Jurkat, Clone E6-1 (cell line): ENCODE measurements around the gene TERT. TPM values are rescaled to one million over a fixed set of nuclear protein-coding genes. Genes with fewer than 3 reads are reported as not detected.
"Not testable (repeated sequence)": the region's sequence is repeated elsewhere in the genome, so short reads cannot be mapped to it uniquely, and the experiment has no call there.

Experiments used
- DNase-seq: peaks from one replicate; pipeline ENCODE4 v3.0.0-alpha.2; 2011; ENCODE audit warnings: low read depth, low spot score
- H3K4me3 ChIP-seq: 2 replicates; pipeline ENCODE4 v1.5.1; 2011; ENCODE audit warnings: mild to moderate bottlenecking, low read length, control low read depth, moderate library complexity
- polyA plus RNA-seq: library from polyadenylated mRNA; unstranded; fragments of >200 nt; gene quantifications from one replicate; pipeline ENCODE4 v1.2.1, GENCODE V29; 2012; ENCODE audit warnings: missing spikeins; ENCODE audit not compliant: insufficient read length, insufficient read depth

The TERT gene
- polyA plus RNA-seq: 16.2 TPM

GRCh38 chr5:1294835-1295649 lies at the start of gene TERT:
TSS of gene TERT (minus strand) at chr5:1295068. CDS start at chr5:1294989, 79 bp downstream.
- DNase-seq: no peak
- H3K4me3 ChIP-seq: peak within 1 kb of the TSS; percentile 45

- H3K4me3 ChIP-seq: peak overlapping the region; percentile 96
- no peak for DNase-seq
Measured at GRCh38 chr5:1343931-1344901, 49.3 kb upstream of the TERT start.

DNA sequence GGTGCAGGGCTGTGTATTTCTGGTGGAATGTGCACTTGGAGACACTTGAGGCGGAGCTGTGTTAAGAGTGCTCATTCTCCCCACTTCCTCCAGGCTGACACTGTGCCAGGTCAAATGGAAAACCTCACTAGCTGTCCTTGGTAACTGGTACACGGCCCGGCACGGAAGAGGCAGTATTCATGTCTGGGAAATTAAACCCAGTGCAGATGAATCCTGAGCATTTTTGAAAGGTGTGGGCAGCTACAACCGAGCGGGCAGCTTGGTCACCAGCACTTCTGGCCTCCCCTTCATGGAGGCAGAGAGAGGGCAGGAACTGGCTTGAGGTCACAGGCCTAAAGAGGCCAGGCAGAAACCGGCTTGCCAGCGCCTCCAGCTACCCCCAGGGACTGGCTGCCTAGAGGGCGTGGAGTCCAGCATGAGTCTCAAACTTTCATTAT lies 48.5 kb upstream of the TERT start:
- DNase-seq: no peak
- H3K4me3 ChIP-seq: peak overlapping the region; percentile 96

DNA sequence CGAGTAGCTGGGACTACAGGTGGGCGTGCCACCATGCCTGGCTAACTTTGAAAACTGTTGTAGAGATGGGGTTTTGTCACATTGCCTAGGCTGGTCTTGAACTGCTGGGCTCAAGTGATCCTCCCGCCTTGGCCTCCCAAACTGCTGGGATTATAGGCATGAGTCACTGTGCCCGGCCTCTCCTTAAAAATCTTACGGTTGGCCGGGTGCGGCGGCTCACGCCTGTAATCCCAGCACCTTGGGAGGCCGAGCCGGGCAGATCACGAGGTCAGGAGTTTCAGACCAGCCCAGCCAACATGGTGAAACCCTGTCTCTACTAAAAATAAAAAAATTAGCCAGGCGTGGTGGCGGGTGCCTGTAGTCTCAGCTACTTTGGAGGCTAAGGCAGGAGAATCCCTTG lies 47.8 kb upstream of the TERT start:
- not testable (repeated sequence) for H3K4me3 ChIP-seq, DNase-seq

- H3K4me3 ChIP-seq: no peak overlapping the region
- DNase-seq: no peak
Measured at GRCh38 chr5:1342268-1342667, 47.4 kb upstream of the TERT start.

- H3K4me3 ChIP-seq: no peak overlapping the region
- no peak for DNase-seq
Measured at GRCh38 chr5:1341863-1342262, 47.0 kb upstream of the TERT start.

DNA sequence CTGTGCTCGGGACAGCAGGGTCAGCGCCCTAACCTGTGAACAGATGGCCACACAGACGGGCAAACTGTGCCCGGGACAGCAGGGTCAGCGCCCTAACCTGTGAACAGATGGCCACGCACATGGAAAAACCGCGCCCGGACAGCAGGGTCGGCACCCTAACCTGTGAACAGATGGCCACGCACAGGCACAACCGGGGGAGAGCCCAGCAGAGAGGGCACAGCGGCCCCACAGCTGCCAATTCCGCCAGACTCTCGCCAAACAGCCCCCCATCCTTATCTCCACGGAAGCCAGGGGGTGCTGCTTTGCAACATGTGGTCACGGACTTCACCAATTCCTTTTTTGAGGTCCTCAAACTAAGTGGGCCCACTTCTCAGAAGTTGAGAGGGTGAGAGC lies 44.9 kb upstream of the TERT start:
- not testable (repeated sequence) for H3K4me3 ChIP-seq, DNase-seq

DNA sequence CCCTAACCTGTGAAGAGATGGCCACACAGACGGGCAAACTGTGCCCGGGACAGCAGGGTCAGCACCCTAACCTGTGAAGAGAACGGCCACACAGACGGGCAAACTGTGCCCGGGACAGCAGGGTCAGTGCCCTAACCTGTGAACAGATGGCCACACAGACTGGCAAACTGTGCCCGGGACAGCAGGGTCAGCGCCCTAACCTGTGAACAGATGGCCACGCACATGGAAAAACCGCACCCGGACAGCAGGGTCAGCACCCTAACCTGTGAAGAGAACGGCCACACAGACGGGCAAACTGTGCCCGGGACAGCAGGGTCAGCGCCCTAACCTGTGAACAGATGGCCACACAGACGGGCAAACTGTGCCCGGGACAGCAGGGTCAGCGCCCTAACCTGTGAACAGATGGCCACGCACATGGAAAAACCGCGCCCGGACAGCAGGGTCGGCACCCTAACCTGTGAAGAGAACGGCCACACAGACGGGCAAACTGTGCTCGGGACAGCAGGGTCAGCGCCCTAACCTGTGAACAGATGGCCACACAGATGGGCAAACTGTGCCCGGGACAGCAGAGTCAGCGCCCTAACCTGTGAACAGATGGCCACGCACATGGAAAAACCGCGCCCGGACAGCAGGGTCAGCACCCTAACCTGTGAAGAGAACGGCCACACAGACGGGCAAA lies 44.4 kb upstream of the TERT start:
- not testable (repeated sequence) for DNase-seq, H3K4me3 ChIP-seq

DNA sequence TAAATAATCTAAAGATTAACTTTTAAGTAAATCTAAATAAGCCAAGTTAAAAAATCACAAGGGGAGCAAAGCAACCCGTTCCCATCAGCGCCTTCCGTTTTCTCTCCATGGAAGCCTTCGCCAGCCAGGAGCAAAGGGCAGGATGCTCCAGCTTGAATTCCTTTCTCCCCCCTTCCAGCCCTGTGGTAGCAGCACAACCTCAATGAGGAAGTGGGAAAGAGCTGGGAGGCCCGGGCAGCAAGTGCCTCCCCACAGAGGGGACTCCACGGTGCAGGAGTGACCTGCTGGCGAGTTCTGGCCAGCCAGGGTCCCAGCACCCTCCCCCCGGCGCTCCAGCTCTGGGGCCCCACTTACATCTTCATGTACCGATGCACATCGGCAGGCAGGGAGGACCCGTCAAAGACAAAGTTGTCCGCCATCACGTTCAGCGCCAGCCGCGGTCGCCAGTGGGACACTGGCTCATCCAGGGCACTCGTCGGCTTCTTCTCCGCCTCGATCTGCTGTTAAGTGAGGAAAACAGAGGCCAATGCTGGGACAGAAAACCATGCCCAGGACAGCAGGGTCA lies 43.7 kb upstream of the TERT start:
- no peak overlapping the region for H3K4me3 ChIP-seq
- no peak for DNase-seq

DNA sequence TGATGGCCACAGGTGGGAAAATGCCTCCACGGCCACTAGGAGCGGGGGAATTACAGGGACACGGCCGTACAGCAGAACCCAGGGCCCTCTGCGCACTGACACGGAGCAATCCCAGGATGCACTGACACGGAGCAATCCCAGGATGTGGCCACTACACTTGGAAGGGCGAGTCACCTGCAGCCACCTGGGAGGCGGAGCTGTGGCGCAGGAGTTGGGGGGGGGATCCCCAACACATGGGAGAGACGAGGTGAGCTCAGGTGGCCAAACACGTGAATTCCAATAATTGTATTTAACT lies 43.3 kb upstream of the TERT start:
- DNase-seq: no peak
- no peak overlapping the region for H3K4me3 ChIP-seq

DNA sequence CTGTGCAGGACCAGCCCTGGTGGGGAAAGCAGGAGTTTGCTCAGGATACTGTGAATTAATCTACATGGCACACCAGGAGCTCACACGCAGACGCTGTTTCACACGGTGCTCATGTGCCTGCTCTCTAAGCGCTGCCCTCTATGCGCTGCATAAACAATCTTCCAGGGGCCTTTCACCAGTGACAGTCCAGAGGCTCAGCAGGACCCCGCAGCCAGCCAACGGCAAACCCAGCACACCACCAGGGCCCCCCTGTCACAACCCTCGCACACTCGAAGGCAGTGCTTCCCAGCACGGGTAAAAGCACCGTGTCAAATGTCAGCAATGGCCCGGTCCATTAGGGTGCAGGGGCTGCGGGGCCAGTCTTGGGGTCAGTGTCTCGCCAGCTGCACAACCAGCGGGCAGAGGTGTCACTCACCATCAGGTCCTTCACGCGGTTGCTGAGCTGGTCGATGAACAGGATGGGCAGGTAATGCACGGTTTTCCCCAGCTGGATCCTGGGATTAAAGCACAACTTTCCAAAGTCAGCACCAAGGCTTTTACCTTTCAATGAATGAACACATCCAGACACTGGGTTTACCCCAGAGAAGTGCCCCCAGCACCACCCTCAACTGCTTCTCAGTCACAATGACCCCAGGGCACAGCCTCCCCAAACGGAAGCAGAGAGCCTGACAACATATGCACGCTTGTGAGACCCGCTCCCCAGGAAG lies 42.8 kb upstream of the TERT start:
- no peak overlapping the region for H3K4me3 ChIP-seq
- DNase-seq: no peak

GRCh38 chr5:1336749-1337488 lies 42.1 kb upstream of the TERT start:
- H3K4me3 ChIP-seq: peak overlapping the region; percentile 18
- DNase-seq: peak; percentile 72

GRCh38 chr5:1336106-1336561 lies 41.3 kb upstream of the TERT start:
- H3K4me3 ChIP-seq: no peak overlapping the region
- peak; percentile 97 for DNase-seq

DNA sequence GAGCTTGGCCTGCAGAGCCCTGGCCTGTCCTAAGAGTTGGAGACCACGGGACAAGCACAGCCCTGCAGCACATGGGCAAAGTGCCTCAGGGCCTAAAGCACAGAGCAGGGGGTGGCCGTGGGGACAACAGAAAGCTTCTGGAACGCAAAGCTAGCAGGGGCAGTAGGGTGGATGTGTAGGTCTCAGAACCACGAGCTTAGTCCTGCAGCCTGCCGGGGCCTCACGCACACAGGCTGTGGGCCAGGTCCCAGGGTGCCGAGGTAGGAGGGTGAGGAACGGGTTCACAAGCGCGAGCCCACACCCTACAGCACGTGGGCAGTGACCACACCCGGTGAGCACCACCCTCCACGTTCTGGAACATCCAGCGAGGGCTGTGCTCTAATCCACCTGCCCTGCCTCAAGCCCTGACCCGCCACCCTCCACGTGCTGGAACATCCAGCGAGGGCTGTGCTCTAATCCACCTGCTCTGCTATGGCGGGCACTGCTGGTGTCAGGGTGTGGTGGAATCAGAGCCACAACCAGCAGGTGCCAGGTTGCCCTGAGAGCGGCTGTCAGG lies 40.8 kb upstream of the TERT start:
- no peak overlapping the region for H3K4me3 ChIP-seq
- DNase-seq: no peak

DNA sequence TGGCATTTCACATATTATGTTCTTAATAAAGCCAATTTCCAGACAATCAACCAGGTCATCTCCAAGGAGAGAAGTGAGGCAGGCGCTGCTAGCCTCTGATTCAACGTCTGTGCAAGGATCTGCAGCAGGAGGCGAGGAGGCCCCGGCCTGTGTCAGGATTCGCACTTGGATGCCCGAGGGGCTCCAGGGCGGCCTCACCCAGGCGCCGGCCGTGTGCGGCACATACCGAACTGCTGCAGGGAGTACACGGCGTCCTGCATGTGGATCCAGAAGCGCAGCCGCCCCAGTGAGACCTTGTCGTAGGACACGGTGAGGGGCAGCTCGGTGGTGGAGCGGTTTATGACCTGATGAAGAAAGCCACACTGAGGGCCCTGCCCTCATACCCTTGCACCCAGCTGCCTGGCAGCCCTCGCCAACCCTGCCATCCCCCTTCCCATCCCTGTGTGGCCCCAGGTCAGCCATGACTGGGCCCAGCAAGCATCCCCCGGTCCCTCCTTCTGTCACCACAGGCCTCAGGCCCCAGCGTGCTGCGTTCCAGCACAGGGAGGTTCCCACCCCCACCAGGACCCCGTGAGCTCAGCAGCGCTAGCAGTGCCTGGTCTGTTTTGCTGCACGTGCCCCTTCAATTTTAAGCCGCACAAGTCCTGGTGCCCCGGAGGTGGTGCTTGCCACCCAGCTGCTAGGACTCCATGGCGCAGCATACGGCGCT lies 40.1 kb upstream of the TERT start:
- no peak overlapping the region for H3K4me3 ChIP-seq
- no peak for DNase-seq

GRCh38 chr5:1333986-1334385 lies 39.1 kb upstream of the TERT start:
- H3K4me3 ChIP-seq: no peak overlapping the region
- no peak for DNase-seq

GRCh38 chr5:1333286-1333685 lies 38.4 kb upstream of the TERT start:
- H3K4me3 ChIP-seq: not testable (repeated sequence)

More at GRCh38 chr5:1333286-1333685, 38.4 kb upstream of the TERT start:
- not testable (repeated sequence) for DNase-seq
